HG03159 (cell line): ENCODE results near the gene SLC25A30.
"Not testable (repeated sequence)": the region's sequence is repeated elsewhere in the genome, so short reads cannot be mapped to it uniquely, and the experiment has no call there.

Source experiments
- ATAC-seq: cut with Tn5 transposase; IDR thresholded peaks from one replicate; pipeline ENCODE4 v1.9.1; 2021; ENCODE audit warnings: mild to moderate bottlenecking, moderate library complexity; ENCODE audit not compliant: unreplicated experiment

Gene SLC25A30

GRCh38 chr13:45433381-45433790 lies 15.2 kb upstream of the SLC25A30 start:
- no peak for ATAC-seq

- ATAC-seq, result no peak
Observed at GRCh38 chr13:45432737-45433380, 14.7 kb upstream of the SLC25A30 start.

- not testable (repeated sequence) for ATAC-seq
Observed at GRCh38 chr13:45426056-45426841, 8.1 kb upstream of the SLC25A30 start.

- no peak for ATAC-seq
Observed at GRCh38 chr13:45422731-45423292, 4.6 kb upstream of the SLC25A30 start.

GRCh38 chr13:45419945-45420344 lies 1.8 kb upstream of the SLC25A30 start:
- no peak for ATAC-seq

- ATAC-seq, result not testable (repeated sequence)
Observed at GRCh38 chr13:45419389-45419788, 1.2 kb upstream of the SLC25A30 start.

GRCh38 chr13:45416516-45417128 lies 1.6 kb downstream of the SLC25A30 start:
- no peak for ATAC-seq

GRCh38 chr13:45415112-45415511 lies 3.1 kb downstream of the SLC25A30 start:
- no peak for ATAC-seq

- no peak for ATAC-seq
Observed at GRCh38 chr13:45413826-45414307, 4.3 kb downstream of the SLC25A30 start.

- ATAC-seq, result no peak
Observed at GRCh38 chr13:45412274-45413049, 5.7 kb downstream of the SLC25A30 start.

GRCh38 chr13:45411631-45412030 lies 6.5 kb downstream of the SLC25A30 start:
- no peak for ATAC-seq

GRCh38 chr13:45411221-45411620 lies 7.0 kb downstream of the SLC25A30 start:
- ATAC-seq, result no peak

GRCh38 chr13:45410466-45410865 lies 7.7 kb downstream of the SLC25A30 start:
- no peak for ATAC-seq

GRCh38 chr13:45410001-45410400 lies 8.2 kb downstream of the SLC25A30 start:
- no peak for ATAC-seq

GRCh38 chr13:45406421-45406820 lies 11.8 kb downstream of the SLC25A30 start:
- ATAC-seq, result no peak

GRCh38 chr13:45403081-45403480 lies 15.1 kb downstream of the SLC25A30 start:
- no peak for ATAC-seq

GRCh38 chr13:45402641-45403040 lies 15.5 kb downstream of the SLC25A30 start:
- no peak for ATAC-seq

- ATAC-seq, result no peak
Observed at GRCh38 chr13:45401314-45401713, 16.9 kb downstream of the SLC25A30 start.

- ATAC-seq, result no peak
Observed at GRCh38 chr13:45398877-45399276, 19.3 kb downstream of the SLC25A30 start.

GRCh38 chr13:45396533-45397095 lies 21.6 kb downstream of the SLC25A30 start:
- no peak for ATAC-seq
